CD4-positive, alpha-beta T cell treated with Interleukin-15 for 1 hour (primary cell): ENCODE results near the gene CTR9.

Experiments
- DNase-seq: peaks from one replicate; pipeline ENCODE4 v3.0.0-alpha.2; 2020

CTR9 gene

GRCh38 chr11:10750838-10751580 is at the start of gene CTR9:
Gene CTR9, plus strand, starts transcription at chr11:10751246. Its CDS starts 167 bp downstream, at chr11:10751413.
- peak; percentile 91 for DNase-seq

- DNase-seq: no peak
These were observed 49.1 kb upstream of the CTR9 start for GRCh38 chr11:10701982-10702381.

GRCh38 chr11:10708131-10708530 is 42.9 kb upstream of the CTR9 start:
- no peak for DNase-seq

- DNase-seq: no peak
These were observed 41.6 kb upstream of the CTR9 start for GRCh38 chr11:10709299-10710086.

DNA sequence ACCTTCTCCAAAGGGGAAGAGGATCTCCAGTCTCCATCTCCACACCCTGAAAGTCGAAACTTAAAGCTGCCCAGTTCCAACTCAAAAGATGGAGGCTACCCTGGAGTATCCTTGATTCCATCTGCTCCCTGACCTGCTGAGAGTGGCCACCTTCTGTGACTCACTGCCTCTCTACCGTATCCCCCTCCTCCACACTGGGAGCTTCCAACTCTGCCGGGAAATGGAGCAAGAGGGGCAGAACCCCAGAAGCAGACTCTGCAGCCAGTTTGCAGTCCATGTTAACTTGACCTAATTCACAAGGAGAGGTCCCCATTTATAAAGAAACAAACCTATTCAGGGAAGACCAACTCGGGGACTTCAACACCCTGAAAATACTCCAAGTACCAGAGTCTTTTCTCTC is 35.5 kb upstream of the CTR9 start:
- DNase-seq: no peak

GRCh38 chr11:10716122-10716521 is 34.9 kb upstream of the CTR9 start:
- no peak for DNase-seq

- no peak for DNase-seq
These were observed 34.3 kb upstream of the CTR9 start for GRCh38 chr11:10716543-10717259.

GRCh38 chr11:10719616-10720015 is 31.4 kb upstream of the CTR9 start:
- DNase-seq: no peak

DNA sequence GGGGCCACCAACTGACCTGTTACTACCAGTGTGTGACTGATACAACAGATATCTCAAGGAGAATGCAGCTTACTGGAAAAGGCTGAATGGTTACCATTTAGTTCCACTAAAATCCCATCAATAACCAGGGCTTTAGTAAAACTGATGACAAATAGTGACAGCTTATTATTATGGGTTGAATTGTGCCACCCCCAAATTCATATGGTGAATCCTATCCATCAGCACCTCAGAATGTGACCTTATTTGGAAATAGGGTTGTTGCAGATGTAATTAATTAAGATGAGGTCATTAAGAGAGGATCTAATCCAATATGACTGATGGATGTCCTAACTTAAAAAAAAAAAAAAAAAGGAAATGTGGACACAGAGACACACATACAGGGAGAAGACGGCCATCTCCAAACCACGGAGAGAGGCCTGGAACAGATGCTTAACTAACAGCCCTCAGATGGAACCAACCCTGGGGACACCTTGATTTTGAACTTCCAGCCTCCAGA is 30.1 kb upstream of the CTR9 start:
- DNase-seq: no peak

DNA sequence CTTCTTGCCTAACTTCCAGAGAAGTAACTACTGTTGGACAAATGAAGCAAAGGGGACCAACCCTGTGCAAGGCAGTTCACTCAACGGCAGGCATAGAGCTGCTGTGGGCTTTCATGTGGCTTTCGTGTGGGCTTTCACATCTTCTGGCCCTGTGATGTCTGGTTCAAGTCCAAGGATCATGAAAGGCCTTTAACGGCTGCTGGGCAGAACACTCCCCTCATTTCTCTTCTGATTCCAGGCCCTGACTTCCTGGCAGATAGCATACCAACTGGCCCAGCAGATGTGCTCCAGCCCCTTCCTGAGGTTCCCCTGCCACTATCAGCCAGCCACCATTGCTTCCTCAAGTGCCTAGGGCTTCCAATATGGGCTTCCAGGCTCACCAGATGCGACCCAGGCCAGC is 28.7 kb upstream of the CTR9 start:
- DNase-seq: no peak

DNA sequence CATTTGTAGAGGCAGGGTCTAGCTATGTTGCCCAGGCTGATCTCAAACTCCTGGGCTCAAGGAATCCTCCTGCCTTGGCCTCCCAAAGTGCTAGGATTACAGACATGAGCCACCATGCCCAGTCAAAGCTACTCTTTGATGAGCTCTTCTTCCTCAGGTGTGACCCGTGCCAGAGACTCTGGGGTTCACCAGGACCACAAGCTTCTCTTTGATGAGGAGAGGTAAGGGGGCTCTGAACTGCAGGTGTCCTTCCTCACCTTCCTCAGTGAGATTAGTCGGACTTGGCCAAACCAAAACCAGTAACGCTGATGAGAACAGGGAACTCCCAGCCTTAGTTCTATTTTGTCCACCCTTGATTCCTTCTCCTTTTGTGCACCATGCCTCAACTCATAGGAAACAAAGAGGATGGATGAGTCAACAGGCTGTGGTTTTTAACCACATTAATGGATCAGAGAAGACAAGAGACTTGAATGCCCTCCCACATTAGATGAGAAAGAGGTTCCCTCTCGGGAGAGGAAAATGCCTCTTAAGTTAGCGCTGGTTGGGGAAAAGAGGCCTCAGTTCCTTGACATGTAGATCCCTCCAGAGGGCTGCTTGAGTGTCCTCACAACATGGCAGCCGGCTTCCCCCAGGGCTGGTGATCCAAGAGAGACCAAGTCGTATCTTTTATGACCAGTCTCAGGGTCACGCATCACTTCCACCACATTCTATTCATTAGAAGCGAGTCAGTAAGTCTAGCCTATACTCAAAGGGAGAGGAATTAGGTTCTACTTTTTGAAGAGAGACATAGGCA is 25.7 kb upstream of the CTR9 start:
- no peak for DNase-seq

GRCh38 chr11:10725907-10726253 is 25.2 kb upstream of the CTR9 start:
- DNase-seq: no peak

DNA sequence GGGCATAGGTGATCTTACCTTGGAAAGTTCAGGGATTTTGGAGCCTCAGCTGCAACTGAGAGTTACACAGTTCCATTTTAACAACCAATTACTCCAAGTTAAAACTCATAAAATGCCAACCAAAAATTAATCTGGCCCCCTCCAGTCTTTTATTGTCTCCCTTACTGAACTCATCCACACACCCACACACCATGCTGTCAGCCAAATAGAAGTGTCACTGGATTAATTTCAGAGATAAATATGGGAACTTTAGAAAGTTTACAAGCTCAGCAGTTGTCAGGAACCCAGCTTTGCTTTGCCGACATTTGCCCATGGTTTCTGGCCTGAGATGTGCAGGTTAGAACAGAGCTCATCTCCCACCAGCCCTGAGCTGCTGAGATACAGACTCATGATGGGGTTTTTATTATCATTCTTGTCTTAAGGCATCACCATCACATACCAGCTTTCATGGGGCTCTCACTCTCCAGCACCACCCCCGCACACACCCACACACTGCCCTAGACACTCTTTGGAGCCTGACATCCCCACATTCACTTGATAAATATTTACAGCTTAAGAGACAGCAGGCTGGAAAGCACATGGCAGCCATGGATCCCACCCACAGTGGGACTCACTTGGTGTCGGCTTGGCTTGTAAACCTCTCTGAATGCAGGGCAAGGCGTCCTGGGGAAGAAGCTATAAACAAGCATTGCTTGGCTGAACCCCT is 23.7 kb upstream of the CTR9 start:
- DNase-seq: no peak

DNA sequence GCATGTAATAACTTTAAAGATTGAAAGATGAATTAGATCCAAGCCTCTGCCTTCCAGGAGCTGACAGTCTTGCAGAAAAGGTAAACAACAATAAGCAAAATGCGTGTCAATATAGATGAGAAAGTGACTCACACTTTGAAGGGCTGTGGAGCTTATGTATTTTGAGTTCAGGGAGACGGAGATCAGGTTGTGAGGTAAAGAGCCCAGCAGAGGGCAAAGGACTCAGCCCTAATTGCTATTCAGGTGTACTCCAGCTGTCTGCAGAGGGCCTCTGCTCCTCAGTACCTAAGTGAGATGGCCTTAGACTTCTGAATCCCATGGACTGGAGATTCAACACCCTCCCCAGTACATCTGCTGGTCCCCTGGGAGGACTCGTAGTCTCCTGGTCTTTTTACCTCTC is 22.9 kb upstream of the CTR9 start:
- DNase-seq: no peak

GRCh38 chr11:10728789-10729472 is 22.1 kb upstream of the CTR9 start:
- no peak for DNase-seq

DNA sequence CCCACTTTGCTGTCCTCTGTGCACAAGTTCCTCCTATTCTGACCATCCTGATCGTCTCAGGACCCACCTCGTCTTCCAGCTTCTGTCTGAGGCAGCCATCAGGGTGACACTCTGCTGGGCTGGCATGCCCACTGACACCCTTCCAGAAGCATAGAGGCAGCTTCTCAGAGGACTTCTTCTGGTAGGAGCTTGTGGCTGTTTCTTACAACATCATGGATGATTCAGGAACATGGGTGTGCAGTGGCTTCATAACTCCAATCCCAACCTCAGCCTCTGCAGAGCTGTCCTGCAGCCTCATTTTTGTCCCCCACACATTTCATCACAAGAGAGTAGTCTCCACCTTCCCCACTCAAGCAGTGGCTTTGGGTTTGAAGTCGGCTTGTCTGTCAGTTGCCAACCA is 20.9 kb upstream of the CTR9 start:
- DNase-seq: no peak

DNA sequence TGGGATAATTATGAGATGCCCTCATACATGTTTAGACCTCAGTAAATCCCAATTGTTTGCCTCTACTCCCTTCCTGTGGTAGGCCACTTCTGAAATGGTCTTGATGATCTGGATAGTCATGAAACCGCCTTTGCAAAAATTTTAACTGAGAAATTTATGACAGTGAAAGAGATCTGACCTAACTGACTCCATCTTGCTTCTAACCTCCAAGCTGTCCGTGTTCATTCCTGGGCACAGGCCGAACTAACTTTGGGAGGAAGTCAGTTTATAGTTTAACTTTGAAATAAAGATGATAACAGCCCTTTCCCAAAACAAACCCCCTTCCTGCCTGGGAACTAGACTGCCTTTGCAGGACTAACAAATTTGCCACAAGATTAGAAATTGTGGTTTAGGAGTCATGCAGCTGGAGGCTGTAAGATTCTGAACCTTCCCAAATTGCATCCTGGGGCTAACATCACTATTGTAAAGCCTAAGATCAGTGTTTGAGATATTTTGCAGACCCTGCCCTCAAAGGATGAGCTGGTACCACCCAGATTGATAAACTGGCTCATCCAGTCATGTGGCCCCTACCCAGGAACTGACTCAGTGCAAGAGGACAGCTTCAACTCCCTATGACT is 19.9 kb upstream of the CTR9 start:
- DNase-seq: no peak

DNA sequence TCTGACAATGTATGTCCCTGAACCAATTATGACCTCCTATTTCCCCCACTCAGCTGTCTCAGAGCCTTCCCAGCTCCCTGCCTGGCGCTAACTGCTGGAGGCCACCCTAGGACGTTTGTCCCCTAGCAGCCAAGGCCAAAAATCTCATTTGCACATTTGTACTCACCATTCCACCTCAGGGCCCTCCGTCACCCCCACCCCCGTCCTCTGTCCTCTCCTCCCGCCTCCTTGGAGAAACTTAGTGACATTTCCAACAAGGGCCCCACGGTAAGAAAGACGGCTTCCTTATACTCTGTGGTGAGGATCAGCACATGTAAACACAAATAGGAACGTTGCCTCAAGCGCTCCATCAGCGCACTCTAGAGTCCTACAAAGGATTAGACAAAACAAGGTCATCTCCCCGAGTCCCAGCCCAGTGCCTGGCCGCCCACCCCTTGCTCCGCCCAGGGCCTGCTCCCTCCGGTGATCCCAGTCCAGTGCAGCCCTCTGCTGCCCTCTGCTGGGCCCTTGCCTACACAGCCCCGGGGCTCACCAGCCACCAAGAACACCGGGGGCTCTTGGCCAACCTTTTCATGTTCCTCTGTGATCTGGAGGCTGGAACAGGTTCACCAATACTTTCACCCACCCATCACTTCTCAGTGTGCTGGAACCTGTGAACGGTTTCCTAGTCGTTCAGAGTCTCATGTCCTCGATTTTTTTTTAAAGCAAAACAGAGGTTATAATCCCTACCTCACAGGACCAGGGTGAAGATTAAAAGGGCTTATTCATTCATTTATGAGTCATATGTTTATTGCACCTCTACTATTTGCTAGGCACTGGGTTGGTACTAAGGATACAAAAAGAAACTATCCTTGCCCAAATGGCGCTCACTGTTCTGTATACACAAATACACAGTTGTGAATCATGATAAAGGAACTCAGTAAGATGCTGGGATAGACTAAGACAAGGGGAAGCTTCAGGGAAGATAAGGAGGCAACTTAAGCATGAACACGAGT is 15.3 kb upstream of the CTR9 start:
- peak; percentile 87 for DNase-seq

DNA sequence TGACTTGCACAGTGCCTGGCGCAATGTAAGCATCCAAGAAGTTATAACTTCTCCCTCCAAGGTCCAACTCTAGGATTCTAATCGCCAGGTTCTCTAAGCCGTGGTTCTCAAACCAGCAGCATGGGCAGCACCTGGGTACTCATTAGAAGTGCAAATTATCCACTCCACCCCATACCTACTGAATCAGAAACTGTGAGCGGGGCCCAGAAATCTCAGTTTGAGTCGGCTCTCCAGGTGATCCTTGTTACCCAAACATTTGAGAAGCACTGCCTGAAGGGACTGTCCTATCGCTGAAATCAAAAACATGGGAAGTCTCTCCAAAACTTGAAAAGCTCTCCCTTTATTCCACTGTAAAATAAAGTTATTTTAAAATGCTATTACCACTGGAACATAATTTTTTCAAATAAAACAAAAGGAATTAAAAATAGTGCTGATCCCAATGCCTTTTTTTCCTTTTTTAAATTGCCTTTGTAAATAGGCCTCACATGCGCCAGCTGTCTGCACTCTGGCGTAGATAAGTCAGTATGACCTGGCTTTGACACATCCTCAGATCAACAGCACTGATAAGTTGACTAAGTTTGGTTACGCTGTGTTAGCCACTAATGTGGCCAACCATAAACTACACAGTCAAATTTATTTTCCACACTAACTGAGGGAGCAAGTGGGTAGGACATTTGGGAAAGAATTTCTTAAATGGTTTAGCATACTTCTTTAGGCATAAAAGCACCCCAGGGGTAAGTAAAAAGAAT is 8.4 kb upstream of the CTR9 start:
- DNase-seq: no peak
